Uterus (tissue), 2 donors: ENCODE data around the gene EML6.

ENCODE experiments used
- CTCF ChIP-seq, 4 experiments: fragments of 200-600 bp in 2 of 4; fragments of 450-650 bp in 2 of 4; sonication (generic) in 2 of 4; IDR thresholded peaks; one replicate each; pipeline ENCODE4 v1.5.1; 2016 to 2019; ENCODE audit warnings: antibody characterized with exemption in 4 of 4, mild to moderate bottlenecking in 2 of 4, moderate library complexity in 1 of 4
- POLR2A ChIP-seq, 2 donors: fragments of 450-650 bp; IDR thresholded peaks; one replicate each; pipeline ENCODE4 v1.6.1; 2016; ENCODE audit warnings: antibody characterized with exemption in 2 of 2, mild to moderate bottlenecking in 1 of 2, moderate library complexity in 1 of 2

- no peak for TF ChIP-seq CTCF (IDR thresholded peaks at IDR 0.05)
- no peak for TF ChIP-seq POLR2A (IDR thresholded peaks at IDR 0.05)
Observed at GRCh38 chr2:54771166-54771885, 47.9 kb downstream of the EML6 start.
